ENCODE data around the gene PROZ.
A peak's percentile ranks its signal among the peaks of the same experiment; 100 is the strongest.
"Not testable (repeated sequence)": the region's sequence is repeated elsewhere in the genome, so short reads cannot be mapped to it uniquely, and the experiment has no call there.

PROZ gene

DNA sequence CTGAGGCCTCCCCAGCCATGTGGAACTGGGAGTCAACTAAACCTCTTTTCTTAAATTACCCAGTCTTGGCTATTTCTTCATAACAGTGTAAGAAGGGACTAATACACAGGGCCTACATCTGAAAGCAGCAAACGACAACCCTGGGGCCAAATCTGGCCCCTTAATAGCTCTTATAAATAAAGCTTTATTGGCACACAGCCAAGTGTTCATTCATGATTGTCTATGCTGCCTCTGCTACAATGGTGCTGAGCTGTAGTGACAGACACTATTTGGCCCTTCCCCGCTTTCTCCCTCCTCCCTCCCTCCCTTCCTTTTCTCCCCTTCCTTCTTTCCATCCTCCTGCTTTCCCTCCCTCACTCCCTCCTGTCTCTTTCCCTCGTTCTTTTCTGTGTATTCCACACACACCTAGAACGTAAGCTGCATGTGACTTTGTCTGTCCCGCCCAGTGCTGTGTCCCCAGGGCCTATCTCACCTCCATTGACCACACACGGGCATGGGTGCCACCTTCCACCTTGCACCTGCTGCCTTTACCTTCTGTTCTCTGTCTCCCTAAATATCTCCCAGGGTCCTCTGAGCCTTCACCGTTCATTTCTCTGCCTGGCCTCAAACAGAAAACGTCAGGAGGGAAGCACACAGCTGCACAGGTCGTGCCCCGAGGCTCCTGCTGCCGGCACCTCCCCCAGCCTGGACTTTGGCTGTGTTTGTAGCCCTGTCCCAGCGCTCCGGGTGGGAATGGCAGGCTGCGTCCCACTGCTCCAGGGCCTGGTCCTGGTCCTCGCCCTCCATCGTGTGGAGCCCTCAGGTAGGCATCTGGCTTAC lies at the start of gene PROZ:
Gene PROZ (plus strand): TSS at position 720 of the 819 bp plus-strand sequence. CDS start 13 bp downstream, at position 733.
- DNase-seq, result no peak

DNA sequence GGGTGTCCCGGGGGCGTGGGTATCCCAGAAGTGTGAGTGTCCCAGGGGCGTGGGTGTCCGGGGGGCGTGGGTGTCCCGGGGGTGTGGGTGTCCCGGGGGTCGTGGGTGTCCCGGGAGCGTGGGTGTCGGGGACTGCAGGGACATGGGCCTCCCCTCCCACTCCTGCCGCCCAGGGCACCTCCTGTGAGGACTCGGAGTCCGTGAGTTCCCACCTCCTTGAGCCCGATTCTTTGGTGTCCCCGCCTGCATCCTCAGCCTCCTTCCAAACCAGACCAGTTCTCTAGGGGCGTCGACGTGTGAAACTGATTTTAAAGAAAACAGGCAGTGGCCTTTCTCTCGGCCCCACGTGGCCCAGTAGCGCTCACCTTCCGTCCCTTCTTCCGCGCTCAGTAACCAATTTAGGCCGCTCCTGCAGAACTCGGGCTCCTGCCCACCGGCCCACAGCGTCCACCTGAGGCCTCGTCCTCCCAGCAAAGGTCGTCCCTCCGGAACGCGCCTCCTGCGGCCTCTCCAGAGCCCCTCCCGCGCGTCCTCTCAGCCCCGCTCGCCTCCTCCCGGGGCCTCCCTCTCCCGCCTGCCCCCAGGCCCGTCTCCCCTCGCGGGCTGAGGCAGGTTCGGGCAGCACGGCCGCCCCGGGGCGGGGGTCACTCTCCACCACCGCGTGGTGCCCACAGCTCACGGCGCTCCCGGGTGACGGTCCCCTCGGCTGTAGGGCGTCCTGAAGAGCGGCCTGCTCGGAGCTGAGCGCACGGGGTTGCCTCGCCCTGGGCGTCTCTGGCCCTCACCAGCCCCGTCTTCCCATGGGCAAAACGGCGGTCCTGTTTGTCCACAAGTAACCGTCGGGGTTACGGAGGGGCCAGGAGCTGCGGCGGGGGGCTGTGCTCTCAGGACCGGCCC lies 49.0 kb upstream of the PROZ start:
- peak; percentile 70 for DNase-seq

DNA sequence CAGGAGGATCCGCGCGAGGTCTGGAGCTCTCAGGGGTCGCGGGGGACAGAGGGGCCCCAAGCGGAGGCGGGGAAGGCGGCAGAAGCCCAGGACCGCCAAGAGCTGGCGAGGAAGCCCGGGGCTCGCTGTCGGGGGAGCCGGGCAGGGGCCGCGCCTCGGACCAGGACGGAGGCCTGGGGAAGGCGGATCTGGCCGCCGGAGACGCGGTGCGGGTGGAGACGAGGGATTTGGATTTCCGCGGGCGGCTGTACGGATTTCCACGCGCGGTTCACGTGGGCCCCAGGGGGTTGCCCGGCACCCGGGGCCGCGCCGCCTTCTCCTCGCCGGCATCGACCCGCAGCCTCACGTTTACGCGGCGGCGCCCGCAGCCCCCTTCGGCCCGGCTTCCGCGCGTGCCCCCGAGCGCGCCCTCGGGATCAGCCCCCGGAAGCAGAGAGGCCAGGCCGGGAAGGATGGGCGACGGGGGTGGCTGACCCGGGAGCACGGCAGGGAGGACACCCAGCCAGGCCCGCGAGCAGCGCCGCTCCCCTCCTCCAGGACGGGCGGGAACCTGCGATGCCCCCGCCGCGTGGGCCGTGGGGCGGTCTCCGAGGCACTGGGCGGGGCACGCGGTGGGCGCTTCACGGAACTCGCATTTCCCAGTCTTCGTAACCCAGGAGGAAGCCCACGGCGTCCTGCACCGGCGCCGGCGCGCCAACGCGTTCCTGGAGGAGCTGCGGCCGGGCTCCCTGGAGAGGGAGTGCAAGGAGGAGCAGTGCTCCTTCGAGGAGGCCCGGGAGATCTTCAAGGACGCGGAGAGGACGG lies 48.2 kb upstream of the PROZ start:
- DNase-seq, result peak; percentile 82

- no peak for DNase-seq
Measured at GRCh38 chr13:113110852-113111315, 47.6 kb upstream of the PROZ start.

DNA sequence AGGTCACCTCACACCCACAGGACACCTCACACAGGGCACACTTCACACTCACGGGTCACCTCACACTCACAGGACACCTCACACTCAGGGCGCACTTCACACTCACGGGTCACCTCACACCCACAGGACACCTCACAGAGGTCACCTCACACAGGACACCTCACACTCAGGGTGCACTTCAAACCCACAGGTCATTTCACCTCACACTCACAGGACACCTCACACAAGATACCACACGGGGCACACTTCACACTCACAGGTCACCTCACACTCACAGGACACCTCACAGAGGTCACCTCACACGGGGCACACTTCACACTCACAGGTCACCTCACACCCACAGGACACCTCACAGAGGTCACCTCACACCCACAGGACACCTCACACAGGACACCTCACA lies 46.6 kb upstream of the PROZ start:
- DNase-seq, result not testable (repeated sequence)

GRCh38 chr13:113112475-113112874 lies 46.0 kb upstream of the PROZ start:
- not testable (repeated sequence) for DNase-seq

DNA sequence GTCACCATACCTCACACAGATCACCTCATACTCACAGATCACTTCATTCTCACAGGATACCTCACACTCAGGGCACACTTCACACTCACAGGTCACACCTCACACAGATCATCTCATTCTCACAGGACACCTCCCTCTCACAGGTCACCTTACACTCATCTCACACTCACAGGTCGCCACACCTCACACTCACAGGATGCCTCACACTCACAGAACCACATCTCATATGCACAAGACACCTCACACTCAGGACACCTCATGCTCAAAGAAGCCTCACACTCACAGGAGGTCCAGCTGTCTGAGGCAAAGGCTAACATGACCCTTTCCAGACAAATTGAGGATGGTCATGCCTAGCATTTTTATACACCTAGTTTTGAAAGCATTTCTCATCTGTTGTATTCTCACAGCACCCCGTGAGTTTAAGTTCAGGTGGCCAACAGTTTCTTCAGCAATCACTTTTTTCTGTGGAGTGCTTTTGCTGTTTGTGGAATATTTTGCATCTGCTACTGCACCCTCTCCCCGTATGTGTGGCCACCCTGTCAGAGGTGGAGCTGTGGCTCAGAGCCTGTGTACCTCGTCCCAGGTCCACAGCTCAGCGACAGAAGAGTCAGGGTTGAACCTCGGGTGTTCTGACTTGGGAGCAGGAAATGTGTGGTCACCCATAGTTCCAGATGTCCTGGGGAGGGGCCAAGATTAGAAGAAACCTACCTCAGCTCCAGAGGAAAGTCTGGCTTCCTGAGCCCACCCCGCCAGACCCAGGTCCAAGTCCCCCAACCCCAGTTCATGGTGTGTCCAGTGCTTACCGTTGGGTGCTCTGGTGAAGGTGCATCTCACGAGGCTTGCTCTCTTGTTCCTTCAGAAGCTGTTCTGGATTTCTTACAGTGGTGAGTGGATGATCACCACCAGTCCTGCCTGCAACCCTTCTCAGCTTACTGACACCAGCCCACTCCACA lies 45.3 kb upstream of the PROZ start:
- no peak for DNase-seq

DNA sequence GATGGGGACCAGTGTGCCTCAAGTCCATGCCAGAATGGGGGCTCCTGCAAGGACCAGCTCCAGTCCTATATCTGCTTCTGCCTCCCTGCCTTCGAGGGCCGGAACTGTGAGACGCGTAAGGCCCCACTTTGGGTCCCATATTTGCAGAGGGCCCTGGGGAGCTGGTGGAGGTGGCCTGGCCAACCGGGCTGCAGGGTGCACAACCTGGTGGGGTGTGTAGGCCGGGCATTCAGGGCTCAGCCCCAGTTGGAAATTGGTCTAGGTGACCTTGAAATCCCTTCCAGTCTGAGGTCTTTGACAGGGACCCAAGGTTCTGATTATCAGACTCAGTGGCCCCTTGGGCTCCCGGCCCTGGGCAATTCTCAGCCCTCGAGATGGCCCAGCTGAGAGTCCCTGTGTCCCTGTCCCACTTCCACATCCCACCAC lies 44.6 kb upstream of the PROZ start:
- DNase-seq, result no peak

- DNase-seq, result no peak
Measured at GRCh38 chr13:113114511-113115362, 43.7 kb upstream of the PROZ start.

- no peak for DNase-seq
Measured at GRCh38 chr13:113115363-113116205, 42.9 kb upstream of the PROZ start.

- no peak for DNase-seq
Measured at GRCh38 chr13:113116206-113116800, 42.1 kb upstream of the PROZ start.

DNA sequence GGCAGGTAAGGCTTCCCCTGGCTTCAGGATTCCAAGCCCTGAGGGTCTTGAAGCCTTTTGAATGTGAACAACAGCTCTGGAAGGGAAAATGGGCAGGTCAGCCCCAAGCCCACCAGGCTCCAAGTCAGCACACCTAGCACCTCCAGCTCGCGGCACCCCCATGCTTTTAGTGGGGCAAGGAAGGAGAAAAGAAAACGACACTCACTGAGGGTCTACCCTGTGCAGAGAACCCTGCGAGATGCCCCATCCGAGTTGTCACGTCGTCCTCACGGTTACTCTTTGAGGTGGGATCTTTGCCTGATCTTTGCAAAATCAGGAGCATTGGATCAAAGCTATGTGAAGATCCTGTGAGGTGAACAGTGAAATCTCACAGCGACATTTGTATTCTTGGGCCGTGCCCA lies 41.6 kb upstream of the PROZ start:
- no peak for DNase-seq

DNA sequence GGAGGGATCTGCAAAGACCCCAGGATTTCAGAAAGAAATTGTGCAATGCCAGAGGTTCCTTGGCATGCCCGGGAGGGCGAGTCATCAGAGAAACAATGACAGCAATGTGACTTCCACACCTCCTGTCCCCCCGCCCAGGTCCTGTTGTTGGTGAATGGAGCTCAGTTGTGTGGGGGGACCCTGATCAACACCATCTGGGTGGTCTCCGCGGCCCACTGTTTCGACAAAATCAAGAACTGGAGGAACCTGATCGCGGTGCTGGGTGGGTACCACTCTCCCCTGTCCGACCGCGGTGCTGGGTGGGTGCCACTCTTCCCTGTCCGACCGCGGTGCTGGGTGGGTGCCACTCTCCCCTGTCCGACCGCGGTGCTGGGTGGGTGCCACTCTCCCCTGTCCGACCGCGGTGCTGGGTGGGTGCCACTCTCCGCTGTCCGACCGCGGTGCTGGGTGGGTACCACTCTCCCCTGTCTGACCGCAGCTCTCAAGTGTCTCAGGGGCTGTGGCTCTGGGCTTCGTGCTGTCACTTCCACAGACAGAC lies 41.0 kb upstream of the PROZ start:
- DNase-seq, result no peak

DNA sequence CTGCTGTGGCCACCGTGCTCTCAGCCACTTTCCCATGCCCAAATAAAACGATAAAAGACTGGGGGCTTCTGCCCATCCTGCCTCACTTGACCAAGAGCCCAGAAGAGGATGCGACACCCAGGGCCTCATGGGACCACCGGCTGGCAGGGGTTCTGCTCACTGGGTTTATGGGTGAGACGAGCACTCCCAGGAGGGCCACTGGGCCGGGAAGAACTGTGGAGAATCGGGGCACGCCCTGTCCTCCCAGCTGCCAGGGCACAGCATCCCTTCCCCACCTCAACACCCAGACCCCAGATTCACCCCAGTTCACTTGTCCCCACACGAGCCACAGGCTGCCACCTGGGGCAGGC lies 40.6 kb upstream of the PROZ start:
- DNase-seq, result no peak

- no peak for DNase-seq
Measured at GRCh38 chr13:113118261-113119021, 40.0 kb upstream of the PROZ start.

- no peak for DNase-seq
Measured at GRCh38 chr13:113119166-113119821, 39.2 kb upstream of the PROZ start.

DNA sequence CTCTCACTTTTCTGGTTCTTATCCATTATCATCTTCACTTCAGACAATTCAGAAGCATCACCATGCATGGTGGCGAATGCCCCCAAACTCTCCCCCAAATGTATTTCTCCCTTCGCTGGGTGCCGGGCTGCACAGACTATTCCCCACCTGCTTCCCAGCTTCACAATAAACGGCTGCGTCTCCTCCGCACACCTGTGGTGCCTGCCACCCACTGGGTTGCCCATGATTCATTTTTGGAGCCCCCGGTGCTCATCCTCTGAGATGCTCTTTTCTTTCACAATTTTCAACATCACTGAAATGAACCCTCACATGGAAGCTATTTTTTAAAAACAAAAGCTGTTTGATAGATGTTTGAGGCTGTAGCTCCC lies 38.6 kb upstream of the PROZ start:
- no peak for DNase-seq

All from retina (tissue), 1 donor.